Heart right ventricle (tissue), 16 donors: ENCODE results near the gene IP6K3. TPM values are rescaled to one million over a fixed set of nuclear protein-coding genes. Genes with fewer than 3 reads are reported as not detected.
A peak's percentile ranks its signal among the peaks of the same experiment; 100 is the strongest.

Experiments used
- ATAC-seq, 8 donors: fragments of 200-7000 bp; cut with Tn5 transposase; one replicate each; pipeline ENCODE4 v1.9.1; 2020; ENCODE audit warnings: mild to moderate bottlenecking in 8 of 8, moderate library complexity in 8 of 8, moderate number of reproducible peaks in 1 of 8
- DNase-seq, 2 donors: peaks; one replicate each; pipeline ENCODE4 v3.0.0-alpha.2; 2020
- H3K27ac ChIP-seq, 10 donors: fragments of 200-600 bp; sonication (generic) in 2 of 10; one replicate each; pipeline versions ENCODE4 v1.5.0 to v1.8.0; 2020 to 2022; ENCODE audit warnings: mild to moderate bottlenecking in 3 of 10
- H3K27me3 ChIP-seq, 7 donors: fragments of 200-600 bp; one replicate each; pipeline ENCODE4 v1.8.0; 2021 to 2022; ENCODE audit warnings: mild to moderate bottlenecking in 2 of 7
- H3K36me3 ChIP-seq, 9 donors: fragments of 200-600 bp; sonication (generic) in 1 of 9; one replicate each; pipeline versions ENCODE4 v1.5.0 to v1.8.0; 2020 to 2022; ENCODE audit warnings: mild to moderate bottlenecking in 2 of 9
- H3K4me1 ChIP-seq, 9 donors: fragments of 200-600 bp; sonication (generic) in 1 of 9; one replicate each; pipeline versions ENCODE4 v1.5.0 to v1.8.0; 2020 to 2022; ENCODE audit warnings: mild to moderate bottlenecking in 4 of 9
- H3K4me3 ChIP-seq, 10 donors: fragments of 200-600 bp; sonication (generic) in 2 of 10; one replicate each; pipeline versions ENCODE4 v1.5.0 to v1.8.0; 2020 to 2022; ENCODE audit warnings: mild to moderate bottlenecking in 7 of 10, moderate library complexity in 2 of 10
- H3K9me3 ChIP-seq, 11 donors: fragments of 200-600 bp in 10 of 11; sonication (generic) in 2 of 11; one replicate each; pipeline versions ENCODE4 v1.5.0 to v1.8.0; 2013 to 2022; ENCODE audit warnings: mild to moderate bottlenecking in 2 of 11, control low read depth in 1 of 11, moderate library complexity in 1 of 11
- WGBS, 2 donors: extraction: QIAGEN DNeasy Blood & Tissue Kit; methylation state at CpG; one replicate each; pipeline ENCODE4 v1.1.7; 2013; ENCODE audit warnings: inconsistent platforms in 1 of 2; 5-methylcytosine and 5-hydroxymethylcytosine counted together
- intact Hi-C, 10 donors: fragments of 100-400 bp; cut with DNase I; formaldehyde crosslinking; loops; one replicate each; pipeline versions ENCODE4 v1.11.1 to v1.14.2; 2022
- polyA plus RNA-seq, 2 donors: library from polyadenylated mRNA; stranded (reverse); fragments of 200-250 nt; gene quantifications; one replicate each; pipeline ENCODE4 v1.2.3, GENCODE V29; 2013
- total RNA-seq, 10 donors: library from RNA; stranded (reverse); fragmentation: NEBNext Ultra II Directional in 3 of 10; extraction: Animal tissue kit (Norgen Biotek cat#: 25700) in 3 of 10; gene quantifications; one replicate each; pipeline versions ENCODE4 v1.2.1 to v1.2.4, GENCODE V29; 2021 to 2023
- TF ChIP-seq, protein P1 (sequence below), 9 donors: fragments of 200-600 bp; sonication (generic) in 2 of 9; IDR thresholded peaks; one replicate each; pipeline versions ENCODE4 v1.5.0 to v1.8.0; 2021 to 2022; ENCODE audit warnings: antibody characterized with exemption in 9 of 9, mild to moderate bottlenecking in 5 of 9, moderate library complexity in 1 of 9
- donor health status: Arrhythmogenic right ventricular cardiomyopathy.
- donor health status: ischemic (EF 13 %, LVEDD 7.1; RV severe dilation, severe dysfunction).
- donor health status: healthy with polysubstance abuse.
- donor health status: DM: no; HTN: yes; CAD: no.
- donor health status: DM: no; HTN: no; CAD: no.
- donor health status: ischemic (EF 25% LVEDD 6.9; RV normal size, moderate dysfunction).
- donor health status: ischemic (EF 25% LVEDD 5.7; RV mildly dilated, moderate dysfunction).
- donor health status: healthy.
- donor health status: DM: yes; HTN: yes; CAD: no.
- donor health status: Ischemic cardiomyopathy.
- donor health status: ischemic (EF 35%, LVEDD 5.7; RV mildly dilated, moderate dysfunction).
- donor health status: nonischemic (EF 11% LVEDD 7.7; RV severe dilation, severe dysfunction).
- donor health status: DM: yes; HTN: yes; CAD: no.
- donor health status: PGD.
- donor health status: ischemic (EF 29% LVEDD 5.4; RV normal size, mild dysfunction).
- donor health status: nonischemic (EF 23%, LVEDD 6.1; RV moderate dilation, normal function).

The IP6K3 gene
- total and polyA plus RNA-seq, 12 donors = 15.9 to 55.7 (median 27.5) TPM

DNA sequence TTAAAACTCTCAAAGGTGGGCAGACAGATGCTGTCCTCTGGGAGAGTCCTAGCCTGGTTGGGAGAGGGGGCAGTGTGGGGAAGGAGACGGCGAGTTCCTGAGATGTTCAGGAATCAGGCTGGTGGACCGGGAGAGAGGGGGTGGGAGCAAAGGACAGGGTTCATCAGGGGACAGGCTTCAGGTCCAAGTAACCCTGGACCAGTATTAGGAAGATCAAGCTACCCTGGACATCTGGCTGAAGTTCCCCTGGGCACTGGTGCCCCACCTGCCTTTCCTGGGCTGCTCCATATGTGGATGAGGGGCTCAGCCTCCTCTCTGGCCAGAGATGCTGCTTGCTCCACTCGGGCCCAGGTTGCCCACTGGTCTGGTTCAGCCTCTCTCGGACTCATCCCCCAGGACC lies 1.1 kb upstream of the IP6K3 start:
- Histone ChIP-seq H3K9me3 (no peaks in the 10 kb centered on the region), H3K27ac (peak overlapping the region in 1 of 10 donors; percentile 88), H3K4me3 (no peak overlapping the region), H3K27me3 (peaks cover 0 to 12% (median 0%) of the 10 kb centered on the region in 7 donors), H3K36me3 (no peaks in the 10 kb centered on the region), H3K4me1 (peaks cover 0 to 37% (median 17%) of the 10 kb centered on the region in 9 donors)
- TF ChIP-seq, protein P1, sequence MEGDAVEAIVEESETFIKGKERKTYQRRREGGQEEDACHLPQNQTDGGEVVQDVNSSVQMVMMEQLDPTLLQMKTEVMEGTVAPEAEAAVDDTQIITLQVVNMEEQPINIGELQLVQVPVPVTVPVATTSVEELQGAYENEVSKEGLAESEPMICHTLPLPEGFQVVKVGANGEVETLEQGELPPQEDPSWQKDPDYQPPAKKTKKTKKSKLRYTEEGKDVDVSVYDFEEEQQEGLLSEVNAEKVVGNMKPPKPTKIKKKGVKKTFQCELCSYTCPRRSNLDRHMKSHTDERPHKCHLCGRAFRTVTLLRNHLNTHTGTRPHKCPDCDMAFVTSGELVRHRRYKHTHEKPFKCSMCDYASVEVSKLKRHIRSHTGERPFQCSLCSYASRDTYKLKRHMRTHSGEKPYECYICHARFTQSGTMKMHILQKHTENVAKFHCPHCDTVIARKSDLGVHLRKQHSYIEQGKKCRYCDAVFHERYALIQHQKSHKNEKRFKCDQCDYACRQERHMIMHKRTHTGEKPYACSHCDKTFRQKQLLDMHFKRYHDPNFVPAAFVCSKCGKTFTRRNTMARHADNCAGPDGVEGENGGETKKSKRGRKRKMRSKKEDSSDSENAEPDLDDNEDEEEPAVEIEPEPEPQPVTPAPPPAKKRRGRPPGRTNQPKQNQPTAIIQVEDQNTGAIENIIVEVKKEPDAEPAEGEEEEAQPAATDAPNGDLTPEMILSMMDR (IDR thresholded peaks at IDR 0.05) = no peak
- intact Hi-C loops = no loop called here
- ATAC-seq (no peak), DNase-seq (no peak)
- WGBS, 2 donors = 85 to 90% methylated on average over 5 of the region's 5 CpGs

DNA sequence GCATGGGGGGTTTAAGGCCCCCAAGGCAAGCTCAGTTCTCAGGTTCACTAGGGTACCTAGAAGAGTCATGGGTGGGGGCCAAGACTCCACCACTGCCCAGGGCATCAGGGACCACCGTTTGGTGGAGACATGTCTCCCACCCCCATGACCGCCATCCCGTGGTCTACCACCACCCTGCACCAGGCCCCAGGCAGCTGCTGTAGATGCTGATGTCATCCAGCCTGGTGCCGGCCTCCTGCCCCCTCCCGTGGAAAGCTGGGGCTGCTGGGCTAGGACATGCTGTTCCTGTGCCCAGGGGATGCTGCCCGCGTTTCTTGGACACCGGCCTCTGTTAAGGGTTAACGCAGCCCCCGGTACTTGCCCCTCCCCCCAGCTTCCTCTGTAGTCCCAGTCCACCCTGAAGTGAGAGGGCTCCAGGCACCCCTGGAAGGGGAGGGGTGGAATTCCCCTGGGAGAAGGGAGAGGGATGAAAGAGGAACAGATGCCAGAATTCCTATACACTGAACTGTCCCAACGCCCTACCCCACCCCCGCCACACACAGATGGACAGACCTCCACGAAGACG lies 587 bp downstream of the IP6K3 start:
- ATAC-seq (peak; percentile 68 to 87 (median 83)), DNase-seq (peak; percentile 65 to 78)
- 18 to 26% methylated on average over 14 of the region's 14 CpGs for WGBS, 2 donors
- Histone ChIP-seq H3K27ac (peak overlapping the region; percentile 69 to 95 (median 88)), H3K4me1 (peaks cover 2 to 52% (median 21%) of the 10 kb centered on the region in 9 donors), H3K4me3 (peak overlapping the region; percentile 25 to 59 (median 48)), H3K36me3 (no peaks in the 10 kb centered on the region), H3K9me3 (no peaks in the 10 kb centered on the region), H3K27me3 (peaks cover 0 to 14% (median 0%) of the 10 kb centered on the region in 7 donors)
- TF ChIP-seq, protein P1 (IDR thresholded peaks at IDR 0.05) = peak in 2 of 9 donors; percentile 15 to 28
- intact Hi-C loops = no loop called here

DNA sequence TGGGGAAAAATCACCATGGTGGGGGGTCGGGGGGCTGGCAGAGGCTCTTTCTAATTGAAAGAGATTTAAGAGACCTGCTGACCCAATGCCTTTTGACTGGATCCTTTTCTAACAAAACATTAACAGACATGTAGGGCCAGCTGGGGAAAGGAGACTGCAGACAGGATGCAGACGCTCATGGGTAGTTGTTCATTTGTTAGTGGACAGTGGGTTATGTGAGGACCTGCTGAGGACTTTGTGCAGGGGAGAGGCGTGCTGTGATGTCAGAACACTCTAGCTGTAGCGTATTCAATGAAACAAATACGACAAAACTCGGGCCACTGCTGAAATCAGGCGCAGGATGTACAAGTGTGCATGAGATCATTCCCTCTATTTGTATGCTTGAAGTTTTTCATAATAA lies 1.2 kb downstream of the IP6K3 start:
- intact Hi-C loops = no loop called here
- WGBS, 2 donors = 43 to 58% methylated on average over 7 of the region's 7 CpGs
- peak overlapping the region; percentile 25 to 59 (median 48) for H3K4me3 ChIP-seq
- H3K36me3 ChIP-seq = no peaks in the 10 kb centered on the region
- DNase-seq (no peak), ATAC-seq (no peak)
- TF ChIP-seq, protein P1 (IDR thresholded peaks at IDR 0.05) = no peak
- peak overlapping the region; percentile 69 to 95 (median 88) for H3K27ac ChIP-seq
- H3K4me1 ChIP-seq = peaks cover 6 to 58% (median 27%) of the 10 kb centered on the region in 9 donors
- H3K27me3 ChIP-seq = peaks cover 0 to 14% (median 0%) of the 10 kb centered on the region in 7 donors
- no peaks in the 10 kb centered on the region for H3K9me3 ChIP-seq

DNA sequence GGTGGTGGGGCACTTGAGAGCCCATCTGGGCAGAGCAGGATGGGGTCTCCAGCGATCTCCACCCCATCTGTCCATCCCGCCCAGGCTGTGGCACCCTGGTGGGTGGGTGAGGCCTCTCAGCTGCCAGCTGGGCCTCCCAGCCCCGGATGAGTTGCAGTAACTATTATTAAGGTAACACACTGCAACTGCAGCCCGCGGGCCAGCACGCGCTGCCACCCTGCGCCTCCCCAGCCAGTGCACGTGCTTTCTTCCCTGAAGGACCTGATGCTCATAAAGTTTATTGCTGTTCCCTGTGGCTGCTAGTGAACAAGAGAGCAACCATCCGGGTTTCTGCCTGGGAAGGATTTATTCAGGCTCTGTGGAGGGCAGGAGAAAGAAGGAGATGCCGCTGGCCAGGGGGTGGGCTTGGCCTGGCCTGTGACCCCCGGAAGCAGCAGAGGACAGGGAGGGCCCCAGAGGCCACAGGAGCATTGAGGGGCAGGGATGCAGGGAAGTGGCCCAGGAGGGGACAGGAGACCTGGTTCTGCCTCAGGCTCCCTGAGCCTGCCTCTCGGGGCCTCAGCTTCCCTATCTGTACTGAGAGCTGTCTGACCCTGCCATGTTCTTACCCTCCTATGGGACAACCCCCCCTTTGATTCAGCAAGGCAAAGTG lies 1.7 kb downstream of the IP6K3 start:
- Histone ChIP-seq H3K9me3 (no peaks in the 10 kb centered on the region), H3K27me3 (peaks cover 0 to 14% (median 0%) of the 10 kb centered on the region in 7 donors), H3K4me1 (peaks cover 6 to 63% (median 32%) of the 10 kb centered on the region in 9 donors), H3K36me3 (no peaks in the 10 kb centered on the region), H3K4me3 (peak overlapping the region in 9 of 10 donors; percentile 39 to 59 (median 50)), H3K27ac (peak overlapping the region; percentile 69 to 95 (median 88))
- intact Hi-C loops = loop anchor here in 1 of 10 donors (1.0 kb wide), 1 partner anchor 33 kb away; no protein-coding TSS in a partner anchor
- peak in 6 of 8 donors; percentile 3 to 46 (median 26) for ATAC-seq
- TF ChIP-seq, protein P1 (IDR thresholded peaks at IDR 0.05) = no peak
- 57 to 58% methylated on average over 13 of the region's 13 CpGs for WGBS, 2 donors
- no peak for DNase-seq
